HG03045 (cell line): Measurements from ENCODE around the gene CFAP92.

Experiments
- ATAC-seq: cut with Tn5 transposase; IDR thresholded peaks from one replicate; pipeline ENCODE4 v1.9.1; 2021; ENCODE audit warnings: mild to moderate bottlenecking, moderate library complexity; ENCODE audit not compliant: unreplicated experiment

The CFAP92 gene

GRCh38 chr3:129006864-129007263 lies 13.0 kb upstream of the CFAP92 start:
- no peak for ATAC-seq

DNA sequence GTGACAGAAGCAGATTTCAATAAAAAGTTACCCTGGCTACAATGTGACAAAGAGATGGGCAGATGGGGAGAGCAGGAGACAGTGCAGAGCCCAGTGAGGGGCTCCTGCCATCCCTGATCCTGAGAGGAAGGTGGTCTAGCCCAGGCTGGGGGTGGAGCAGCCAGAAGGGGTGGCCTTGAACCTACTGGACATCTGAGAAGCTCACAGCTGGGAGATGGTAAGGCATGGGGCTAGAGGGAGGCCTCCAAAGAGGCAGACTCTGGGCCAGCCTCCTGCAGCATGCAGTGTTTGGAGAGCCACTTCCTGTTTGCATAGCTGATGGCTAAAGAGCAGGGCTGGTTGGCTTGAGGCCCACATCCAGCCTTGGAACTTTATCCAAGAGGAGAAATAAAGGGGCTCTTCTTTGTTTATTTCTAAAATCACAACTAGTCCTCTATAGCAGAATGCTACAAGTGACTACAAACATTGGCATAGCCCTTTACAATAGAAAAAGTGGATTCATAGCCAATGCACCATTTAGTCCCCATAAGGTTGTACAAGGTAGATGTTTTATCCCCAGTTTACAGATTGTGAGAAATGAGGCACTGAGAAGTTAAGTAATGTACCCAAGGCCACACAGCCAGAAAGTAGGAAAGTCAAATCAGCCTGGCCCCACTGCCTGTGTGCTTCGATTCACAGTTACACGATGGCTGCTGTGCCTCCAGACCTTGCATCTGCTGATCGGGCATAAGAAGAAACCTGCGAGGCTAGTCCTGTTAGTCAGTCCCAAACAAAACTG lies 11.8 kb upstream of the CFAP92 start:
- no peak for ATAC-seq

DNA sequence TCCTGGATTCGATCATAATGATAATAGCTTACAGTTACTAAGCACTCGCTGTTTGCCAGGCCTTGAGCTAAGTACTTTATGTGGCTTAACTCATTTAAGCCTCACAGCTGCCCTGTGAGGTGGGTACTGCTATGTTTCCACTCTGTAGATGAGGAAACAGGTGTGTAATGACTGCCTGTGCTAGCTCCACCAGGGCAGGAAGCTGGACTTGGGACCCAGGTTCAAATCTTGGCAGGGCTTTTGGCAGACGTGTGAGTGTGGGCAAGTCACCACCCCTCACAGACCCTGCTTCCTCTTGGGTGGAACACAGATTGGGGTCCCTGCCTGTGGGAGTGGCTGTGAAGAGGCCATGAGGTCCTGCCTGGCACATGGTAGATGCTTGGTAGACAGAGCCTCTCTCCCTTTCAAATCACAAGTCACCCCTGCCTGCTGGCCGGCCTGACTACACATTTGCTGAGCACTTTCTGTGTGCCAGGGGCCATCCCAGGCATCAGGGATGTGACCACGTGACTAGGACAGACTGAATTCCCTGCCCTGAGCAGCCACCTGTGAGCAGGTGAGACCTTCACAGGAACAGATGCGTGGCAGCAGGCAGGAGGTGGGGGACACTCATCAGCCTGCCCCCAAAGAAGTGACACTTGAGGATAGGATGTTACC lies 10.9 kb upstream of the CFAP92 start:
- ATAC-seq, result no peak

DNA sequence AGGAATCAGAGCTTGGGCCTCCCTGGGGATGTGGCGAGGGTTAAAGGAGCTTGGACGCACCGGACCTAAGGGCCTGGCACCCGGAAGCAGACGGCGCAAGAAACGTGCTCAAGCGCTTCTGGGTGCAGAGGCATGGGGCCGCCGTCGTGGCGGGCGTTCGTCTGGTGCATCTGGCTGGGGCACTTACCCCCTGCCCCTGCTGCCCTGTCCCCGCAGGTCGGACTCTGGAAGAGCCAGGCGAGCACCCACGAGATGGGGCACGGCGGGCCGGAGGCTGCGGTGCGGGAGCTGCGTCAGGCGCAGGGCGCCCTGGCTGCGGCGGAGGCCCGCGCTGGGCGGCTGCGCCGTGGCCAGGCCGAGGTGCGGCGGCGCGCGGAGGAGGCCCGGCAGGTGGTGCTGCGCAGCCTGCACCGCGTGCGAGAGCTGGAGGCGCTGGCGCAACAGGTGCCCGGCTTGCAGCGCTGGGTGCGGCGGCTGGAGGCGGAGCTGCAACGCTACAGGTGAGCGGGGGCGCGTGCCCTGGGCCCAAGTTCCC lies 9.8 kb upstream of the CFAP92 start:
- ATAC-seq, result no peak

- no peak for ATAC-seq
These were observed 9.0 kb upstream of the CFAP92 start for GRCh38 chr3:129002573-129003569.

DNA sequence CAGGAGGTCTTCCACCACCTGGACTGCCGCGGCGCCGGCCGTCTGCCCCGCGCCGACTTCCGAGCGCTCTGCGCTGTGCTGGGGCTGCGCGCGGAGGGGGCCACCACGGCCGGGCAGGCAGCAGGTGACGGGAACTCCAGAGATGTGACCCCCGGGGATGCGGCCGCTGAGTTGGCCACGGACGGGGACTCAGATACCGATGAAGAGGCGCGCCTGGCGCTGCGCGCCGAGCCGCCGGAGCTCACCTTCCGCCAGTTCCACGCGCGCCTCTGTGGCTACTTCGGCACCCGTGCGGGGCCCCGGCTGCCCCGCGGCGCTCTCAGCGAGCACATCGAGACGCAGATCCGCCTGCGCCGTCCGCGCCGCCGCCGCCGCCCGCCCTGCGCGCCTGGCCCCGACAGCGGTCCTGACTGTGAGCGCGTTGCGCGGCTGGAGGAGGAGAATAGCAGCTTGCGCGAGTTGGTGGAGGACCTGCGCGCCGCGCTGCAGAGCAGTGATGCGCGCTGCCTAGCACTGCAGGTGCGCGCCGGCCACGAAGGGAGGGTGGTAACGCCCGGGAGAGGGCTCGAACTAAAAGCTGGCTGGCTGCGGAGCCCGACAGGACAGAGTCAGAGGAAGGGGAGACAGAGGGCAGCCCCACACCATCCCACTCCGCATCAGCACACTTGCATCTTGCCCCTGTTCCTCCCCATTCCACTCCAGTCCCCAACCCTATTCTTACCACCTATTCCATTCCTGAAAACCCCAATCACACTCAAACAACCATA lies 8.1 kb upstream of the CFAP92 start:
- no peak for ATAC-seq

DNA sequence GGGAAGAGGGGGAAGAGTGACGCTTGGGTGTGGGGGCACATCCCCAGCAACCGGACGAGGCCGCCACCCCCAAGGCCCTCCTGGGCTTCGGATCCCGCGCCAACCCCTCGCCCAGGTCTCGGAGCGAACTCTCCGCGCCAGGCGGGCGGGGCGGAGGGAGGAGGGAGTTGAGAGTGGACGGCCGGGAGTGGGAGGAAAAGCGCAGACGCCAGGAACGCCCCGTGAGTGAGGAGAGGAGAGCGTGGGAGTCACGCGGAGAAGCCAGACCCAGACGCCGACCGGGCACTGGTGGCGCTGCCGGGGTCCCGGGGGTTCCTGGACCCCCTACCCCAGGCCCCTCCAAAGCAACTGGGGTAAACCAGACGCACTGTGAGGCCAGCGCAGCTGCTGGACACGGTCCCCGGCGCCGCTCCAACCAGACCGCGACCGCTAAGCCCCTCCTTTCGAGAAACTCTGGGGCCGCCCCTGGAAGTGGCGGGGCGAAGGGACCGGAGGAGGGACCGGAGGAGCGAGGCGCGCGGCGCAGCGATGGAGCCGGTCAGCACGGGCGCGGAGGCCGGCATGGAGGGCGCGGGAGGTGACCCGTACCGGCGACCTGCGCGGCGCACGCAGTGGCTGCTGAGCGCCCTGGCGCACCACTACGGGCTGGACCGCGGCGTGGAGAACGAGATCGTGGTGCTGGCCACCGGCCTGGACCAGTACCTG lies 7.4 kb upstream of the CFAP92 start, which contains the start of gene EFCC1:
Gene EFCC1 (plus strand): TSS at position 204 of the 705 bp plus-strand sequence. CDS start 325 bp downstream, at position 529.
- no peak for ATAC-seq

DNA sequence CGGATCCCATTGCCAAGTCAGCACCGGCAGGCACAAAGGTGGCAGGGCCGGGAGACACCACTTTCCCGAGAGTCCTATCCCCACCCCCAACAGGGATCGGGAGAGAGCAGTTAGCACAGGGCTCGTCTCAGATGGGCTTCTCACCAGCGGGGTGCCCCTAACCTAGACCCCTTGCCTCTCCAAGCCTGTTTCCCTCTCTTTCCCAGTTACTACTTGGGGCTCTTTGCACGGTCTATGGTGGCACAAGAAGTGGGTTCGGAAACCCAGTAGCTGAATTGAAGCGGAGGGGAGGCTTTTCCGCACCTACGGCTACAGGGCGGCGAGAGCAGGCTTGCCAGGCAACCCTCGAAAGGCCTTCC lies 6.8 kb upstream of the CFAP92 start:
- no peak for ATAC-seq

DNA sequence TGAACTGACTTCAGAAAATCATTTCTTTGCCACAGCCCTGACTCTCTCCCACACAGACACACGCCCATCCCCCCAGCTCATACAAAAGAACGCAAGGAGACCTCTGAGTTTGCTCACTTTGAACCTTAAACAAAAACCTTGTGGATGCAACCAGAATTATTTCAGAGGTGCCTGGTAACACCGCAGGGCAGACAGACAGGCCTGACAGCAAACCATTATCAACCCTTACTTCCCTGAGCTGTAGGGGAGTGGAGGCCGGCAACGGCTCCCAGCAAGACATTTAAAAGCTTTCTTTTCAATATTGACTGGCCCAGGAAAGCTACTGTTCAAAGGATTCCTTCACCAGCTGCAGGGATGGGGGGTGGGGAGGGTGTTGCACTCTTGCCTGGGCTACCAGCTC lies 5.2 kb upstream of the CFAP92 start:
- no peak for ATAC-seq

DNA sequence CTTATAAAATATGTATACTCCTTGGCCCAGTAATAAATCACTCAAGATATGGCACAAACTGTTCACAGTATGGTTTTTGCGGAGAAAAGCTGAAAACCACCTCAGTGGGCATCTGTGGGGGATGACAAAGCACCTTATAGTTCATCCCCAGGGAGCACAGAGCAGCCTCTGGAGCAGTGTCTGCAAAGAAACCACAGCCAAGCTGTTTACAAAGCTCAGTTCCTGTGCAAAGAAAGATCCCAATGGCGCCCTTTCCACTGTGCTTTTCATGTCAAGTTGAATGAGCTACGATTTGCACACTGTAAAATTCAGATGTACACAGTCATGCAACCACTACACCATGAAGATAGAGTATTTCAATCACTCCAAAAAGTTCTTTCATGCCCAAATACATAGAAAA lies 4.7 kb upstream of the CFAP92 start:
- ATAC-seq, result no peak

GRCh38 chr3:128997486-128998133 lies 3.7 kb upstream of the CFAP92 start:
- ATAC-seq, result no peak

GRCh38 chr3:128996726-128997125 lies 2.9 kb upstream of the CFAP92 start:
- ATAC-seq, result no peak

- no peak for ATAC-seq
These were observed 2.3 kb upstream of the CFAP92 start for GRCh38 chr3:128996200-128996599.

GRCh38 chr3:128995737-128996136 lies 1.9 kb upstream of the CFAP92 start:
- ATAC-seq, result no peak

DNA sequence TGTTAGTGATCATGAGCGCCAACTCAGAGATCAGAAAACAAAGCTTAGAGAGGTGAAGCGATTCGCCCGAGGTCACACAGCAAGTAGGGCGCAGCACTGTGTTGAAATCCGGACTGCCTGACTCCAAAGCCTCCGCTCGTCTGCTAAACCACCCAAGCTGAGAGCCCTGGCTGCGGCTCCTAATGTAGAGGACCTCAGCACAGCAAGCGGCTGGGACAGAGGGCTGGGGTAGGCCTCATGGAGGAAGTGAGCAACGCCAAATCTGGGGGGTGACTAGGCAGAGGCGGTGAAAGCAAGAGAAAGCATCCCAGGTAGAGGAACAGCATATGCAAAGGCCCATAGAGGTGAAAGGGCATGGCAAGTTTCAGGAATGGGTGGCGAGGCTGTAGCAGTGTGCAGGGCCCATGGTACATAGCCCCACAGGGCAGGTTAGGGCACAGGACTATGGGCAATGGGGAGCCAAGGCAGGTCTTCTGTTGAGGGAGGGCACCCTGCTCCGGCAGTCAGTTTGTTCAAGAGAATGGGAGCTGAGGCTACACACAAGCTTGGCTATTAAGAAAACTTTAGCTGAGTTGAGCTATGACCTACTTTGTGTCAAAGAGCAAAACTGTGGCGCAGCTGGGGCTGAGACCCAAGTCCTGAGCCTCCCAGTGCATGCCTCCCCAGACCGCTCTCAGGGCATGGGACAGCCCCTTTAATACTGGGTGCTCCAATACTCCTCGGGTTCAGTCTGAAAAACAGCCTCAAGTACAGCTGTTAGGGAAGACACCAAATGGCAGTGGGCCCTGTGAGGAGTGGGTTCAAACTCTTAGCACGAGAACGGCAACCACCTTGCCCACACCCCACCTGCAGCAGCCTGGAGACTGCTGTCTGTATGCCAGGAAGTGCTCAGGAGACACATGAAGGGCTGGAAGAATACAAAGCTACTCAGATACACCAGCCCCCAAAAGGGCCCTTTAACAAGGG lies 988 bp upstream of the CFAP92 start:
- ATAC-seq, result no peak

GRCh38 chr3:128994173-128994512 lies 267 bp upstream of the CFAP92 start:
- ATAC-seq, result no peak

DNA sequence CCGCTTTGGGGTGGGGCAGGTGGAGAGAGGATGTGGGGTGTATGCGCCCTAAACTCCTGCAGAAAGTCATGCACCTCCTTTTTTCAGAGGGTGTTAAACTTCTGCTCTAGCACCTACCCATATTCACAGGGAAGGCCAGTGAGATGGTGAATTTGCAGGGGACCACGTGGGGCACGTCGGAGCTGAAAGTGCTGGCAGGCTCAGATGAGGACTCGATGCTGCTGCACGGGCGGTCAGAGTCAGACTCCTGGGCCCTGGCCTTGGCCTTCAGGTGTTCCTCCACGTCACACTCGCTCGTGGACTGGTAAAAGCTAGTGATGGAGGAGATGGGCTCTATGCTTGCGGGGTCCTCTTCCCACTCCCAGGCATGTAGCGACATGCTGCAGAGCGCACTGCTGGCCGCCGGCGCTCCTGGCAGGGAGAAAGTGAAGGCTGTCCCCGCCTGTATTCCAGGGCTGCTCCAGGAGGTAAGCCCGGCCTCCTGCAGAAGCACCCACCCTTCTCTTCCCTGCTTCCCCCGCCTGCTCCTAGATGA lies 883 bp downstream of the CFAP92 start:
- ATAC-seq, result no peak

DNA sequence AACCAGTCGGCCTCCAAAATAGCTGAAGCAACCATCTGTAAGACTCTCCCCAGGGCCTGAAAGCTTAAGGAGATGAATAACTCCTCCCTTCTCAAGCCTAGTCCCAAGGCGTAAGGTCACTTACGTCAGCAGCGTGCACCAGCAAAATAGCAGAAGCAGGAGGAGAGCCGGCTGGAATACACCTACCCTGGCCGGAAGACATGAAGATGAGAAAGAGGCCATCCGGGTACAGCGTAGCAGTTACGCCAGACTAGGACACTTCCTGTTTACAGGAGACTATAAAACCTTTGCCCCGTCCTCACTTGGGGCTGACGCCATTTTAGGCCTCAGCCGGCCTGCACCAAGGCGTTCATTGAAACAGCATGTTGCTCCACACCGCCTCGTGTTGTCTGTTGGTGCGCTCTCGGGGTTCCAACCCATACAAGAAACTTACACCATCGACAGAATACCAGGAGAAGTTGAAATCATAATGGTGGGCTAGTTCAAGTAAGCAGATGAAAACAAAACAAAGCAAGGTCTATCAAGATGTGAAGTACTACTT lies 2.5 kb downstream of the CFAP92 start:
- no peak for ATAC-seq
